RCC 7860 (cell line): ENCODE measurements around the gene ZBTB24.

ENCODE experiments used
- DNase-seq: peaks from one replicate; pipeline ENCODE4 v3.0.0-alpha.2; 2015; ENCODE audit warnings: low spot score
- FAIRE-seq: peaks from 2 replicates; lab custom pipeline; 2012; peaks lifted over from hg19 to GRCh38; lab: Jason Lieb, UNC

ZBTB24 gene

DNA sequence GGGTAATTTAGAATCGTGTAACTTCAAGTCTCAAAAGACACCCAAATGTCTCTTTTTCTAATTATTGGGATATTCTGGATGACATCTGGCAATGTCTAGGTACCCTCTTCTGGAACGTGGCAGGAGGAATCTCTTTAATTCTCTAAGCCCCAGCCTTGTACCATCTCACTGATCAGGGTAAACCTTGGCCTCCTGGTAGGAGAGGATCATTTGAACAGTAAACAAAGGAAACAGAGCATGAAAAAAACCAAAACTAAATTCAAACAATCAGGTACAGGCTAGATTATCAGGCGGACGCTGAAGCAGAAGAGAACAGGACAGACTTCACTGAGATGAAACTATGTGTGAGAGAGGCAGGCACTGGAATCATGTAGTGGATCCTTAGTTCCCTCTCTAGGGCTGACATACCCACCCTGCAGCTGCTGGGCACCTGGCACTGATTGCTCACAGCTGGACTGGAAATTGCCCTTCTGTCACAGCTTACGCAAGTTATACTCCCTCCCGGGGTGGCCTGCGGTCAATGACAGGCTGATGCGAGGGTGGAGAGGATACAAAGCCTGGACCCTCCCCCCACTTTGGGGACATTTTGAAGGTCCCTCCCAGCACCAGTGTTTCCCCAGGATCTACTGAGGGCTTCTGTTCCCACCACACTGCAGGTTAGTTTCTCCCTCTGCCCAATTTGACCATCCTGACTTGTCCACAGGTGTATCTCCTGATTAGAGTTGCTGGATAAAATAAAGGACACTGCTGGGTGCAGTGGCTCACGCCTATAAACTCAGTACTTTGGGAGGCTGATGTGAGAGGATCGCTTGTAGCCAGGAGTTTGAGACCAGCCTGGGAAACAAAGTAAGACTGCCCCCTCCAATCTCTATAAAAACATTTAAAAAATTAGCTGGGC, 20.6 kb upstream of the ZBTB24 start:
- FAIRE-seq = no peak
- no peak for DNase-seq

GRCh38 chr6:109498936-109499335, 15.9 kb upstream of the ZBTB24 start:
- DNase-seq = no peak
- no peak for FAIRE-seq

GRCh38 chr6:109498052-109498451, 15.0 kb upstream of the ZBTB24 start:
- DNase-seq = no peak
- no peak for FAIRE-seq

DNA sequence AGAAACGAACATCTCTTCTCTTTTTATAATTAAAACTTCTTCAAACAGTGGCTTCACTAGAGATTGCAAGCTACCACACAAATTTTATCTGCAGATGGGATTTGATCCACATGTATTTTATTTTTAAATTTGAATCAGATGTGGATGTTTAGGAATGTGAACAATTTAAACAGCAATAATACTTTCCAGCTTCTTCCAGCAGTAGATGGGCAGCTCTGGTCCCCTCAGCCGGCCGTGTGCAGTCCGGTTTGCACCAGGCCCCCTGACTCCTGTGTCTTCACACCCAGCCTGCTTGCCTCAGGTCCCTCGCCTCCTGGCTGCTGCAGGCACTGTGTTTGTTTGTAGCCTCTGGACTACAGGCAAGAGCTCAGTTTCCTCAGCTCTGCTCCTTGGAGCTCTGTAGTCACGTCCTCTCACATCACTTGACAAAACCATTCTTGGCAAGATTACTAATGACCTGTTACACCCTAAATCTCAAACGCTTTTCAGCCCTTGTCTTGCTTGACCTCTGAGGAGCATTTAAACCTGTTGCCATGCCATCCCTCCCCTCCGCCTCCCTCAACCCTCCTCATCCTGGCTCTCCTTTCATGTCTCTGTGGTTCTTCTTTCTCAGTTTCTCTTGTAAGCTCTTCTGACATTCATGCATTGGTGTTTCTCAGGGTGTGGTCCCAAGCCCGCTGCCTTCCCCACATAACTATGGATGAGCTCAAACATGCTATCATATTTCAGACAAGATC, 13.2 kb upstream of the ZBTB24 start:
- DNase-seq (no peak), FAIRE-seq (no peak)

- DNase-seq (no peak), FAIRE-seq (no peak)
Observed at GRCh38 chr6:109493865-109494264, 10.8 kb upstream of the ZBTB24 start.

- FAIRE-seq (no peak), DNase-seq (no peak)
Observed at GRCh38 chr6:109491207-109491938, 8.4 kb upstream of the ZBTB24 start.

GRCh38 chr6:109490713-109491112, 7.7 kb upstream of the ZBTB24 start:
- DNase-seq (no peak), FAIRE-seq (no peak)

DNA sequence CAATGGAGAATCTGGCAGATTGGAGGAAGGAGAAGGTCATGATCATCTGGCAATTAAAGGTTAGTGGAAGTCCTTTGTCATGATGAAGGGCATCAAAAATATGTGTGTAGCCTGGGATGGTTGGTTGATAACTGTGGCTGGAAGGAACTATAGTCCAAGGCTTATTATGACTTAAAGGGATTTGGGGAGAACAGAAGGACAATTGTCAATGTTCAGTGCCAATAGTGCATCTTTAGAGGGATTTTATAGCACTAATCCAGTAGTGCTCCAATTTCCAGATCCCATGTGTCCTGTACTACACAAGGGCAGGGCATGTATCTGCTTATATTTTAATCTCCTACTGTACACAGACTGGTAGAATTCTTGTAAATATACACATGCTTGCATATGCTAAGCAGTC, 5.0 kb upstream of the ZBTB24 start:
- FAIRE-seq = no peak
- DNase-seq = no peak

DNA sequence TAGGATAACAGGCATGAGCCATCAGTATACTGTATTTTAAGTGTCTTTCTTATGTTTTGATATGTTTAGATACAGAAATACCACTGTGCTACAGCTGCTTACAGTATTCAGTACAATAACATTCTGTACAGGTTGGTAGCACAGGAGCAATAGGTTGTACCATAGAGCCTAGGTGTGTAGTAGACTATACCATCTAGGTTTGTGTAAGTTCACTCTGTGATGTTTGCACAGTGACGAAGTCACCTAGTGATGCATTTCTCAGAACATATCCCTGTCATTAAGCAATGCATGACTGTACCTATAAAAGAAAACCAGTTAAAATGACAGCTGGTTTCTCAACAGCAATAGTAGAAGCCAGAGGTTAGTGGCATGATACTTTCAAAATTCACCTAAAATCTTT, 3.0 kb upstream of the ZBTB24 start:
- FAIRE-seq (no peak), DNase-seq (peak; percentile 10)

GRCh38 chr6:109485266-109485935, 2.4 kb upstream of the ZBTB24 start:
- DNase-seq = no peak
- FAIRE-seq = no peak

GRCh38 chr6:109484122-109484521, 1.1 kb upstream of the ZBTB24 start:
- FAIRE-seq = no peak
- DNase-seq = no peak

GRCh38 chr6:109483735-109484057, 677 bp upstream of the ZBTB24 start:
- FAIRE-seq (no peak), DNase-seq (no peak)

DNA sequence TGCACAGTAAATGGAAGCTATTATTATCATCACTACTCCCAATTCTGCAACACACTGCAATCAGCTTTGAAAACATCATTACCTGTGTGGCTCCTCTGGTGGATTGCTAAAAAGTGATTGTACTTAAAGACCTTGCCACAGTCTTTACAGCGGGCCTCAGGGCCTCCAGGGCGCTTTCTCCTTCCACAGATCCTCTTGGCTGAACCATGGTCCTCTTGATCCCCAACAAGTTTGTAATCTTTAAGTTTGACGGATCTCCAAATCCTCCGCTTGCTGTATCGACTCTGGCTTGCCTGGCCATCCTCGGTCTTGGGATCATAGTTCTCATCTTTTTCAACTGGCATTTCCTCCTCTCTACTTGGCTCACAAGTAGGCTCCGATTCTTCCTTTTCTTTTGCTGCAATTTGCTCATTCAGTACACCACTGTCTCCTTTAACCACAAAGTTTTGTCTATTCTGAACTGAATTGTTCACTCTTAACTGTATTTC, 2.0 kb downstream of the ZBTB24 start:
- no peak for FAIRE-seq
- DNase-seq = no peak

DNA sequence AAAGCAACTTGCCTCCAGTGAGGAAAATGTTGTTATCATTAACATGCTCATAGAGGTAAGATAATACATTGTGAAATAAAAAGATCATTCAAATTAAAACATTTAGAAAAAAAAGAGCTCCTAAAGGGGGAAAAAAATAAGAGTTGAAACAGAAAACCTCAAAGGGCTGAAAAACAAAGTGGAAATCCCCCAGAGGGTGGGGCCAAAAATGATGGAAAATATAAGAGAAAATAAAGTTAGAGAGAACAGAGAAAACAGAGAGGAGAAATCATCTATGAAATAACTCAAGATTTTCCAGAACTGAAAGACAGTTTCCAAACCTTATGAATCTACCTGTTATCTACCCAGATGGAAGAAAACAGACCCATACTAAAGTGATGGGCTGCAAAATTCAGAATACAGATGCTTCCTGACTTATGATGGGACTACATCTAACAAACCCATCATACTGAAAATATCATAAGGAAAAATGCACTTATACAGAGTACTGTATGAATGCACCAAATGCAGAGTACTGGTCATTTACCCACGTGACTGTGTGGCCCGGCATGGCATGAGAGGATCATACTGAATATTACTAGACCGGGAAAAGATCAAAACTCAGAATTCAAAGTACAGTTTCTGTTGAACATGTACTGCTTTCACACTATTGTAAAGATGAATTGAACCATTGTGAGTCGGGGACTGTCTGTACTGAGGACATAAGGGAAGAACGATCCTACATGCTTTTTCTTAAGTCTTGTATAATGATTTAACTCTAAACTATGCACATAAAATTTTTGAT, 4.0 kb downstream of the ZBTB24 start:
- DNase-seq (no peak), FAIRE-seq (no peak)

- no peak for FAIRE-seq
Observed at GRCh38 chr6:109478222-109478805, 4.7 kb downstream of the ZBTB24 start.

DNA sequence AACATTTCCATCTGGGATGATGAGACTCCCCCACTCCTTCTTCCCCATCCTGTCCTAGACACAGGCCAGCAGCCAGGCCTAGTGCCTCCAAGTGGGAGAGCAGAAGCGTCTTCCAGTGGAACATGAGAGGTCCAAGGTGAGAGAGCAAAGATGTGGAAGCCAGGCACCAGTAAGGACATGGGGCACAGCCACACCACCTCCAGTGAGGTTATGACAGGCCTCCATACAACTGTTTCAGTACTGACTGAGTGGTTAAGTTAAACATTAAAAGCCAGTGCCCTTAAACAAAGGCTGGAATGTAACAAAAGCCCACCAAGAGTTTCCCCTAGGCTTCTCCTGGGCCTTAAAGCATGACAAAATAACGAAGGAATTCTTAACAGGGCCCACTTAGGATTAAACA, 5.3 kb downstream of the ZBTB24 start:
- FAIRE-seq (no peak), DNase-seq (peak; percentile 14)

More at GRCh38 chr6:109478222-109478805, 4.7 kb downstream of the ZBTB24 start:
- no peak for DNase-seq

DNA sequence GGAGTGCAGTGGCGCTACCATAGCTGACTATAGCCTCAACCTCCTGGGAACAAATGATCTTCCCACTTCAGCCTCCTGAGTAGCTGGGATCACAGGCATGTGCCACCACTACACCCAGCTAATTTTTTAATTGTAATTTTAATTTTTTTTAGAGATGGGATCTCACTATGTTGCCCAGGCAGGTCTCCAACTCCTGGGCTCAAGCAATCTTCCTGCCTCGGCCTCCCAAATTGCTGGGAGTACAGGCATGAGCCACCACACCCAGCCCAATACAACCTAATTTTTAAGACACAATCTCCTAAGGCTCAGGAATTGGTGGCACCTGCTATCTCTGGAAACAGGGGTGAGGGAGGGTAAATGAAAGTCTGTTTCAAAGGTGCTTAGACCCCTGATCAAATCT, 5.8 kb downstream of the ZBTB24 start:
- no peak for FAIRE-seq

DNA sequence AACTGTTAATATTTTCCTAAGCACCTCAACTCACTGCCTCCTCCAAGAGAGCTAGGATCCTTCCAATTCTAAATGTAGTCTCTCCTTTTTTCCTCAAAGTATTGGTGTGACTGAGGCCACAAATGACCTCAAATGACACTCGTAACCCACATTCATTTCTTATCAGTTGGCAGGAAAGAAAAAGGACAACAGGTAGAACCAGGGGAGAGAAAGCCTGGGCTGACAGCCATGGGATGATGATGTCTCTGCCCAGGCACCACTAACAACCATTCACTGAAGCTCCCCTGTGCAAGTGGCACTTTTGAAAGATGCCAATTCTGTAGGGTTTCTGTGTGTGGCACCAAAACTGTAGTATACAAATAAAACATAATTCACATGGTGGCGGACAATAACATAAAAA, 7.4 kb downstream of the ZBTB24 start:
- DNase-seq = no peak
- no peak for FAIRE-seq

More for the DNA sequence above, 5.8 kb downstream of the ZBTB24 start:
- no peak for DNase-seq

DNA sequence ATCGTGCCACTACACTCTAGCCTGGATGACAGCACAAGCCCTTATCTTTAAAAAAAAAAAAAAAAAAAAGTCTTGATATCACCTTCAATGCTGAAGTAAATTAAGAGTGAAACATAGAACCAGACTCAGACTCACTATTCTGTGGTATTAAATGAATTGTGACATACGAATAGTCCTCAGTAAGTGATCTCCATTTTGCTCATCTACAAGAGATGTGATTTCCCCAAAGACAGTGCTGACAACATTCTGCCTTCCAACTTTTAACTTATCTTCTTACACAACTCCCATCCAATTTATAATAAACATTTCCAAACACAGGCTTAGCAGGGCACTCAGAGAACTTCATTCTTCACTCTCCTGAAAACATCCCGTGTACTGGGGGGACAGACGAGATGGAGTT, 8.0 kb downstream of the ZBTB24 start:
- FAIRE-seq (no peak), DNase-seq (no peak)

DNA sequence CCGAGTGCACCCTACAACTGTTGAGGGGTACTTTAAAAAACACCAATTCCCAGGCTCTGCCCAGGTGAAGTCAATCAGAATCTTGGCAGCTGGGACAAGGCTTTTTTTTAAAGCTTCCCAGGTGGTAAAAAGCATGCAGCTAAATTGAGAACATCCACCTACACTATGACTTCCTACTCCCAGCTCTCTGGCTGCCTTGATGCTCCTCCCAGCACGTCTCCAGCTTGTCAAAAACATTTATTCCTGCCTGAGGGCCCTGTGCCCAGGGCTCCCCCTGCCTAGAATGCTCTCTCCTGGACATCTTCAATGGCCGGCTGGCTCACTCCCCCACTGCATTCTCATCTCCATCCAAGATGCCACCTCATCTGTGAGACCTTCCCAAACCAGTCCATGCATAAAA, 9.9 kb downstream of the ZBTB24 start:
- no peak for FAIRE-seq

More for the DNA sequence above, 9.9 kb downstream of the ZBTB24 start:
- no peak for DNase-seq
